ENCODE measurements around the gene KIAA1958.
A peak's percentile ranks its signal among the peaks of the same experiment; 100 is the strongest.

Gene KIAA1958

GRCh38 chr9:112532427-112532826 is 45.8 kb downstream of the KIAA1958 start:
- DNase-seq = peak; percentile 61
- H3K27ac ChIP-seq = no peak overlapping the region
- no peaks in the 10 kb centered on the region for H3K36me3 ChIP-seq (replicated peaks)
- no peaks in the 10 kb centered on the region for H3K27me3 ChIP-seq (replicated peaks)
- in situ Hi-C loops (cut with HindIII; ENCODE audit: low pct_ligation_motif_present, low sequenced_read_pairs) = no loop called here
- no peak overlapping the region for H3K4me3 ChIP-seq (ENCODE audit: low read depth, low read length)
- TF ChIP-seq, protein P1, sequence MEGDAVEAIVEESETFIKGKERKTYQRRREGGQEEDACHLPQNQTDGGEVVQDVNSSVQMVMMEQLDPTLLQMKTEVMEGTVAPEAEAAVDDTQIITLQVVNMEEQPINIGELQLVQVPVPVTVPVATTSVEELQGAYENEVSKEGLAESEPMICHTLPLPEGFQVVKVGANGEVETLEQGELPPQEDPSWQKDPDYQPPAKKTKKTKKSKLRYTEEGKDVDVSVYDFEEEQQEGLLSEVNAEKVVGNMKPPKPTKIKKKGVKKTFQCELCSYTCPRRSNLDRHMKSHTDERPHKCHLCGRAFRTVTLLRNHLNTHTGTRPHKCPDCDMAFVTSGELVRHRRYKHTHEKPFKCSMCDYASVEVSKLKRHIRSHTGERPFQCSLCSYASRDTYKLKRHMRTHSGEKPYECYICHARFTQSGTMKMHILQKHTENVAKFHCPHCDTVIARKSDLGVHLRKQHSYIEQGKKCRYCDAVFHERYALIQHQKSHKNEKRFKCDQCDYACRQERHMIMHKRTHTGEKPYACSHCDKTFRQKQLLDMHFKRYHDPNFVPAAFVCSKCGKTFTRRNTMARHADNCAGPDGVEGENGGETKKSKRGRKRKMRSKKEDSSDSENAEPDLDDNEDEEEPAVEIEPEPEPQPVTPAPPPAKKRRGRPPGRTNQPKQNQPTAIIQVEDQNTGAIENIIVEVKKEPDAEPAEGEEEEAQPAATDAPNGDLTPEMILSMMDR (IDR thresholded peaks at IDR 0.05; ENCODE audit: low read depth, low read length, missing control alignments) = no peak

GRCh38 chr9:112533660-112534059 is 47.0 kb downstream of the KIAA1958 start:
- in situ Hi-C loops (cut with HindIII; ENCODE audit: low pct_ligation_motif_present, low sequenced_read_pairs) = no loop called here
- TF ChIP-seq, protein P1 (IDR thresholded peaks at IDR 0.05; ENCODE audit: low read depth, low read length, missing control alignments) = no peak
- H3K27ac ChIP-seq = no peak overlapping the region

GRCh38 chr9:112535301-112535700 is 48.7 kb downstream of the KIAA1958 start:
- Histone ChIP-seq H3K27me3 (replicated peaks) (no peaks in the 10 kb centered on the region), H3K27ac (peak overlapping the region; percentile 67), H3K36me3 (replicated peaks) (no peaks in the 10 kb centered on the region), H3K4me3 (ENCODE audit: low read depth, low read length) (no peak overlapping the region)
- TF ChIP-seq, protein P1 (IDR thresholded peaks at IDR 0.05; ENCODE audit: low read depth, low read length, missing control alignments) = no peak
- in situ Hi-C loops (cut with HindIII; ENCODE audit: low pct_ligation_motif_present, low sequenced_read_pairs) = no loop called here
- peak; percentile 40 for DNase-seq

More at GRCh38 chr9:112533660-112534059, 47.0 kb downstream of the KIAA1958 start:
- Histone ChIP-seq H3K4me3 (ENCODE audit: low read depth, low read length) (no peak overlapping the region), H3K27me3 (replicated peaks) (no peaks in the 10 kb centered on the region), H3K36me3 (replicated peaks) (no peaks in the 10 kb centered on the region)
- no peak for DNase-seq

- Histone ChIP-seq H3K27ac (peak overlapping the region; percentile 67), H3K36me3 (replicated peaks) (no peaks in the 10 kb centered on the region), H3K4me3 (ENCODE audit: low read depth, low read length) (no peak overlapping the region), H3K27me3 (replicated peaks) (no peaks in the 10 kb centered on the region)
- in situ Hi-C loops (cut with HindIII; ENCODE audit: low pct_ligation_motif_present, low sequenced_read_pairs) = no loop called here
- TF ChIP-seq, protein P1 (IDR thresholded peaks at IDR 0.05; ENCODE audit: low read depth, low read length, missing control alignments) = no peak
- peak; percentile 62 for DNase-seq
Measured at GRCh38 chr9:112535811-112536210, 49.2 kb downstream of the KIAA1958 start.

DNA sequence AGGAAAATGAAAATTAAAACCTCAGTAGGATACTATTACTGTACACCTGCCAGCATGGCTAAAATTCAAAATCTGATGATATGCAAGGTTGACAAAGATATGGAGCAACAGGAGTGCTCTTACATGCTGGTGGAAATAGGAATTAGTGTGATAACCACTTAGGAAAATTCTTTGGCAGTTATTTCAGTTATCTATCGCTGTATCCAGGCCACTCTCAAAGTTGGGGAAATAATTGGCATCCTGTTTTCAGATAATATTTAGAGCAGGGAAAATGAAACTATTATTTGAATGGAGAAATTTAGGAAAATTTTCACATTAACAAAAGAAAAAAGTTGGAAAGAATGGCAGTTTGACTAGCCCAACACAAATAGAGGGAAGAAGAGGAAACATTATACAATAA is 50.9 kb downstream of the KIAA1958 start:
- in situ Hi-C loops (cut with HindIII; ENCODE audit: low pct_ligation_motif_present, low sequenced_read_pairs) = no loop called here
- TF ChIP-seq, protein P1 (IDR thresholded peaks at IDR 0.05; ENCODE audit: low read depth, low read length, missing control alignments) = no peak

GRCh38 chr9:112540800-112541199 is 54.2 kb downstream of the KIAA1958 start:
- Histone ChIP-seq H3K27ac (no peak overlapping the region), H3K36me3 (replicated peaks) (no peaks in the 10 kb centered on the region), H3K4me3 (ENCODE audit: low read depth, low read length) (no peak overlapping the region), H3K27me3 (replicated peaks) (no peaks in the 10 kb centered on the region)
- TF ChIP-seq, protein P1 (IDR thresholded peaks at IDR 0.05; ENCODE audit: low read depth, low read length, missing control alignments) = no peak
- DNase-seq = no peak
- in situ Hi-C loops (cut with HindIII; ENCODE audit: low pct_ligation_motif_present, low sequenced_read_pairs) = no loop called here

More for the DNA sequence above, 50.9 kb downstream of the KIAA1958 start:
- DNase-seq = no peak
- H3K27ac ChIP-seq = no peak overlapping the region
- no peaks in the 10 kb centered on the region for H3K27me3 ChIP-seq (replicated peaks)
- H3K36me3 ChIP-seq (replicated peaks) = no peaks in the 10 kb centered on the region
- no peak overlapping the region for H3K4me3 ChIP-seq (ENCODE audit: low read depth, low read length)

Measured in brain microvascular endothelial cell (primary cell).